H1 (cell line): ENCODE results near the gene CSAG2. TPM values are rescaled to one million over a fixed set of nuclear protein-coding genes. Genes with fewer than 3 reads are reported as not detected.
"Not testable (repeated sequence)": the region's sequence is repeated elsewhere in the genome, so short reads cannot be mapped to it uniquely, and the experiment has no call there.

Experiments
- CTCF ChIA-PET: fragments of 300-600 bp; sonication (Branson Sonifier 250); formaldehyde crosslinking; loops from one replicate; lab custom pipeline; 2021; ENCODE audit not compliant: partially characterized antibody; lab: Charles Lee
- POLR2A ChIA-PET: fragments of 300-600 bp; sonication (Branson Sonifier 250); formaldehyde crosslinking; loops from one replicate; lab custom pipeline; 2021; ENCODE audit warnings: inconsistent platforms; ENCODE audit not compliant: partially characterized antibody; lab: Charles Lee
- DNase-seq, 2 experiments: peaks; one replicate each; pipeline versions ENCODE4 v3.0.0 to v3.0.0-alpha.2; 2010 to 2022; ENCODE audit warnings: low spot score in 2 of 2, low read depth in 1 of 2, mixed read lengths in 1 of 2
- FAIRE-seq: peaks from 2 replicates; lab custom pipeline; 2011; peaks lifted over from hg19 to GRCh38; lab: Jason Lieb, UNC
- H2AFZ ChIP-seq: 2 replicates; pipeline ENCODE4 v1.8.1; 2012; ENCODE audit warnings: low read length, inconsistent platforms
- H2AK5ac ChIP-seq: 2 replicates; pipeline ENCODE4 v1.6.1; 2013; ENCODE audit warnings: low read depth, low read length
- H2BK120ac ChIP-seq: replicated peaks from 2 replicates; pipeline ENCODE3; 2013; ENCODE audit warnings: low read depth, low read length, inconsistent platforms
- H2BK12ac ChIP-seq: 2 replicates; pipeline ENCODE4 v1.6.1; 2013; ENCODE audit warnings: low read depth, low read length
- H2BK15ac ChIP-seq: 2 replicates; pipeline ENCODE4 v1.6.1; 2013; ENCODE audit warnings: low read length
- H2BK20ac ChIP-seq: 2 replicates; pipeline ENCODE4 v1.6.1; 2013; ENCODE audit warnings: low read length
- H2BK5ac ChIP-seq: 2 replicates; pipeline ENCODE4 v1.6.1; 2013; ENCODE audit warnings: low read depth, low read length
- H3K14ac ChIP-seq: 2 replicates; pipeline ENCODE4 v1.6.1; 2013; ENCODE audit warnings: inconsistent platforms; ENCODE audit not compliant: insufficient read length
- H3K18ac ChIP-seq: 2 replicates; pipeline ENCODE4 v1.6.1; 2013; ENCODE audit warnings: low read length; ENCODE audit errors: extremely low read depth
- H3K23ac ChIP-seq: 2 replicates; pipeline ENCODE4 v1.6.1; 2013; ENCODE audit warnings: inconsistent platforms; ENCODE audit not compliant: insufficient read length
- H3K23me2 ChIP-seq: 2 replicates; pipeline ENCODE4 v1.6.1; 2013; ENCODE audit warnings: low read depth, low read length
- H3K27ac ChIP-seq: 2 replicates; pipeline ENCODE4 v1.6.1; 2011; ENCODE audit warnings: low read depth, low read length, inconsistent platforms
- H3K27me3 ChIP-seq, 4 experiments: replicated peaks in 1 of 4; 1 replicate in 1 of 4; 2 replicates in 3 of 4; pipeline versions ENCODE4 v1.6.1 to v1.8.1; 2011 to 2013; ENCODE audit warnings: low read length in 3 of 4, mild to moderate bottlenecking in 3 of 4, inconsistent platforms in 2 of 4, mixed read lengths in 2 of 4, moderate library complexity in 1 of 4; ENCODE audit not compliant: control insufficient read depth in 3 of 4, insufficient read depth in 3 of 4; ENCODE audit errors: extremely low read depth in 1 of 4
- H3K36me3 ChIP-seq, 4 experiments: 2 replicates each; pipeline versions ENCODE4 v1.6.1 to v1.8.1; 2011 to 2013; ENCODE audit warnings: mild to moderate bottlenecking in 4 of 4, low read length in 3 of 4, moderate library complexity in 2 of 4, control low read depth in 1 of 4, inconsistent platforms in 1 of 4; ENCODE audit not compliant: insufficient read depth in 4 of 4, control insufficient read depth in 2 of 4
- H3K4ac ChIP-seq: replicated peaks from 2 replicates; pipeline ENCODE3; 2013; ENCODE audit warnings: low read length, low read depth, mixed read lengths, inconsistent platforms; ENCODE audit not compliant: insufficient read length
- H3K4me1 ChIP-seq, 4 experiments: replicated peaks in 1 of 4; 1 replicate in 1 of 4; 2 replicates in 3 of 4; pipeline versions ENCODE4 v1.6.1 to v1.8.1; 2011 to 2013; ENCODE audit warnings: low read length in 3 of 4, inconsistent platforms in 2 of 4, mixed read lengths in 1 of 4; ENCODE audit not compliant: insufficient read depth in 4 of 4, control insufficient read depth in 3 of 4
- H3K4me2 ChIP-seq, 2 experiments: 2 replicates each; pipeline versions ENCODE4 v1.6.1 to v1.8.1; 2011 to 2013; ENCODE audit warnings: low read depth in 2 of 2, low read length in 2 of 2, control low read depth in 1 of 2, inconsistent platforms in 1 of 2, mild to moderate bottlenecking in 1 of 2; ENCODE audit not compliant: insufficient read depth in 1 of 2
- H3K4me3 ChIP-seq, 4 experiments: fragments of 200-600, 300-600 bp in 1 of 4; sonication (generic), shearing (Covaris generic), sonication (Bioruptor Twin) in 1 of 4; 2 replicates each; pipeline versions ENCODE4 v1.5.1 to v1.8.1; 2011 to 2016; ENCODE audit warnings: low read length in 4 of 4, low read depth in 3 of 4, control low read depth in 2 of 4, inconsistent platforms in 2 of 4, mild to moderate bottlenecking in 2 of 4, mixed read lengths in 1 of 4, moderate library complexity in 1 of 4; ENCODE audit not compliant: insufficient read depth in 2 of 4; ENCODE audit errors: extremely low read depth in 1 of 4
- H3K56ac ChIP-seq: replicated peaks from 2 replicates; pipeline ENCODE3; 2013; ENCODE audit warnings: low read depth, mild to moderate bottlenecking, mixed read lengths, low read length, inconsistent platforms; ENCODE audit not compliant: insufficient read length
- H3K79me1 ChIP-seq: 2 replicates; pipeline ENCODE4 v1.6.1; 2013; ENCODE audit warnings: low read depth, low read length, control low read depth
- H3K79me2 ChIP-seq, 2 experiments: 2 replicates each; pipeline versions ENCODE4 v1.6.1 to v1.8.1; 2012 to 2013; ENCODE audit warnings: low read length in 2 of 2, mild to moderate bottlenecking in 2 of 2, inconsistent platforms in 1 of 2; ENCODE audit not compliant: insufficient read depth in 2 of 2, control insufficient read depth in 1 of 2
- H3K9ac ChIP-seq, 4 experiments: replicated peaks in 1 of 4; 1 replicate in 1 of 4; 2 replicates in 3 of 4; pipeline versions ENCODE4 v1.6.1 to v1.8.1; 2011 to 2013; ENCODE audit warnings: low read depth in 3 of 4, low read length in 3 of 4, control low read depth in 2 of 4, mild to moderate bottlenecking in 2 of 4, moderate library complexity in 2 of 4, inconsistent platforms in 1 of 4; ENCODE audit errors: extremely low read depth in 1 of 4
- H3K9me3 ChIP-seq, 2 experiments: 2 replicates each; pipeline versions ENCODE4 v1.6.1 to v1.8.1; 2012 to 2013; ENCODE audit warnings: mild to moderate bottlenecking in 2 of 2, moderate library complexity in 2 of 2, control low read depth in 1 of 2, inconsistent platforms in 1 of 2, low read depth in 1 of 2, low read length in 1 of 2, mixed read lengths in 1 of 2; ENCODE audit not compliant: insufficient read depth in 2 of 2
- H4K20me1 ChIP-seq, 2 experiments: replicated peaks in 1 of 2; 2 replicates each; pipeline versions ENCODE3 to v1.8.1; 2011 to 2013; ENCODE audit warnings: inconsistent platforms in 2 of 2, low read length in 2 of 2, mild to moderate bottlenecking in 1 of 2; ENCODE audit not compliant: insufficient read depth in 2 of 2, control insufficient read depth in 1 of 2
- H4K5ac ChIP-seq: 2 replicates; pipeline ENCODE4 v1.6.1; 2013; ENCODE audit warnings: low read length, low read depth, mixed read lengths, inconsistent platforms; ENCODE audit not compliant: insufficient read length
- H4K8ac ChIP-seq: 2 replicates; pipeline ENCODE4 v1.8.0; 2013; ENCODE audit warnings: mild to moderate bottlenecking, moderate library complexity, low read length, inconsistent platforms; ENCODE audit not compliant: insufficient read depth; ENCODE audit errors: extremely low read depth
- H4K91ac ChIP-seq: replicated peaks from 2 replicates; pipeline ENCODE3; 2013; ENCODE audit warnings: low read length, mixed read lengths, inconsistent platforms; ENCODE audit not compliant: insufficient read length
- WGBS, 2 experiments: shearing (Covaris generic) in 1 of 2; methylation state at CpG; one replicate each; pipeline versions ENCODE4 v1.1.6 to v1.1.7; 2013 to 2015; ENCODE audit warnings: low lambda C conversion rate in 2 of 2, mixed read lengths in 2 of 2, inconsistent platforms in 1 of 2, low coverage in 1 of 2, missing lambda C conversion rate in 1 of 2; ENCODE audit not compliant: insufficient replicate concordance in 2 of 2, insufficient coverage in 1 of 2, insufficient read length in 1 of 2; ENCODE audit errors: extremely low coverage in 1 of 2, missing lambda C conversion rate in 1 of 2; 5-methylcytosine and 5-hydroxymethylcytosine counted together
- long read RNA-seq, 2 experiments: library from RNA in 1 of 2; library from capped mRNA in 1 of 2; stranded (forward); transcript quantifications; one replicate each; pipeline ENCODE4 v2.0.0, GENCODE V29; 2021; ENCODE audit warnings: inconsistent platforms in 1 of 2
- polyA minus RNA-seq, 3 experiments: library from RNA; depleted of rRNA, polyadenylated mRNA; stranded (reverse); fragments of >200 nt; gene quantifications; 1 replicate in 2 of 3; 2 replicates in 1 of 3; pipeline ENCODE4 v1.2.3, GENCODE V29; 2011
- polyA plus RNA-seq, 7 experiments: library from polyadenylated mRNA; depleted of rRNA in 3 of 7; stranded (reverse) in 5 of 7; unstranded in 2 of 7; fragments of >200 nt in 5 of 7; fragments of 200-250 nt in 2 of 7; gene quantifications; 1 replicate in 5 of 7; 2 replicates in 1 of 7; 4 replicates in 1 of 7; pipeline versions ENCODE4 v1.2.1 to v1.2.3, GENCODE V29; 2011 to 2013; ENCODE audit warnings: missing spikeins in 2 of 7, mixed read lengths in 2 of 7
- total RNA-seq: library from RNA; stranded (reverse); fragmentation: NEBNext Ultra II Directional; extraction: Animal tissue kit (Norgen Biotek cat#: 25700); gene quantifications from 2 replicates; pipeline ENCODE4 v1.2.1, GENCODE V29; 2021

Gene CSAG2, protein sequence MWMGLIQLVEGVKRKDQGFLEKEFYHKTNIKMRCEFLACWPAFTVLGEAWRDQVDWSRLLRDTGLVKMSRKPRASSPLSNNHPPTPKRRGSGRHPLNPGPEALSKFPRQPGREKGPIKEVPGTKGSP
- total RNA-seq (not detected in 2 replicates), polyA plus RNA-seq (2011; rRNA removed) (0.17 and 0.39 TPM in 2 replicates), polyA minus RNA-seq (2011; rRNA and poly(A)+ RNA removed) (not detected in 2 replicates)
- not detected for polyA plus RNA-seq (2011; cell fraction: cytosol; rRNA removed)
- 0.31 TPM for polyA plus RNA-seq (2011; cell fraction: nucleus; rRNA removed)
- polyA plus RNA-seq (2012, experiment 1 of 2): not detected in 4 replicates
- 0.37 TPM for polyA plus RNA-seq (2012, experiment 2 of 2)
- polyA plus RNA-seq (2013, experiment 1 of 2): not detected
- polyA plus RNA-seq (2013, experiment 2 of 2): not detected
- not detected for polyA minus RNA-seq (2011; cell fraction: cytosol; rRNA and poly(A)+ RNA removed)
- not detected for polyA minus RNA-seq (2011; cell fraction: nucleus; rRNA and poly(A)+ RNA removed)
- long read RNA-seq, experiment 1: 0 reads
- long read RNA-seq, experiment 2: 0 reads

DNA sequence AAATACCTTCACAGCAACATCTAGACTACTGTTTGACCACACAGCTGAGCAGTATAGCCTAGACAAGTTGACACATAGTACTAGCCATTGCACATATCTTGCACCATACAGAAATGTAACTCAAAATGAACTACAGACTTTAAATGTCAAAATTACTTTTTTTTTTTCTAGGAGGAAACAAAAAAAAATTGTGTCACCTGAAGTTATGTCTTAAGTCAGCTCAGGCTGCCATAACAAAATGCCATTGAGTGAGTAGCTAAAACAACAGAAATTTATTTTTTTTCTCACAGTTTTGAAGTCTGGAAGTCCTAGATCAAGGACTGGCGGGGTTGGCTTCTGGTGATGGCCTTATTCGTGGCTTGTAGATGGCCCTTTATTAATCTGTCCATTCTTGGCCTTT lies at the start of gene CSAG2:
TSS of gene CSAG2 (minus strand) at position 101 of the 400 bp plus-strand sequence. CDS start 161 bp downstream, outside the sequence.
- H2BK20ac ChIP-seq, H3K9me3 ChIP-seq, H3K27ac ChIP-seq, H3K23ac ChIP-seq, H4K8ac ChIP-seq, H3K18ac ChIP-seq, H2AK5ac ChIP-seq, H4K91ac ChIP-seq, H2BK12ac ChIP-seq, CTCF ChIA-PET, H3K23me2 ChIP-seq, H3K56ac ChIP-seq, H3K4ac ChIP-seq, H3K4me1 ChIP-seq, H3K9ac ChIP-seq, H3K4me3 ChIP-seq, H2BK15ac ChIP-seq, POLR2A ChIA-PET, H4K5ac ChIP-seq, H2AFZ ChIP-seq, H3K79me1 ChIP-seq, H3K4me2 ChIP-seq, DNase-seq, FAIRE-seq, H4K20me1 ChIP-seq, H2BK120ac ChIP-seq, H3K14ac ChIP-seq, H3K27me3 ChIP-seq, H3K36me3 ChIP-seq, H2BK5ac ChIP-seq, H3K79me2 ChIP-seq: not testable (repeated sequence)
- no CpG with 5 or more reads among the region's 2 CpGs for WGBS, 2 experiments
